ENCODE data around the gene RALGAPA1.

RALGAPA1 gene

DNA sequence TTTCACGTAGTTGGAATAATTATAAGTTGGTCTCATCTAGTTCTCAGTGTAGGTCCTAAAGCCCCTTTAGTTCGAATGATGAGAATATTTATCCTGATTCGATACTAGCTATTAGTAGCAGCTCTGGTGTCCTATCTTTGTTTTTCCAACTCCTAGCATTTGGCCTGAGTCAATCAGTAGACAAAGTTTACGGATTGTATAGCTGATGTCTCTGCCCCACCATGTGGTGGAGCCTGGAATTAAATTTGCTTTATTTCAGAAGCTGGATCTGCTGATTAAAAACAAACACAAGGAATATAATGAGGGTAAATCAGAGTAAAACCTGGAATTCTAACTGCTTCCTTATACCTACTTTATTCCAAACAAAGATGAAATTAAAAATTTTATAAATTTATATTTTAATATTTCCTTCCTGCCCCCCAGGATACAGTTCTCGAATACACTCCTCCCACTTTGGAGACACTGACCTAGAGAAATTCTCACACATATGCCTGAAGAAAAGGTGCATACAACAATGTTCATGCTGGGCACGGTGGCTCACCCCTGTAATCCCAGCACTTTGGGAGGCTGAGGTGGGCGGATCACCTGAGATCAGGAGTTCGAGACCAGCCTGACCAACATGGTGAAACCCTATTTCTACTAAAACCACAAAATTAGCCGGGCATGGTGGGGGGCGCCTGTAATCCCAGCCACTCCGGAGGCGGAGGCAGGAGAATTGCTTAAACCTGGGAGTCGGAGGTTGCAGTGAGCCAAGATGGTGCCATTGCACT, 9.4 kb upstream of the RALGAPA1 start:
- DNase-seq (ENCODE audit: low read depth in 1 of 2, low spot score in 1 of 2): peak in 1 of 2 experiments; percentile 39
- Histone ChIP-seq H3K4me3 (replicated peaks; ENCODE audit: insufficient read depth, low read length) (no peak overlapping the region), H3K27ac (replicated peaks) (no peak overlapping the region), H3K27me3 (ENCODE audit: insufficient read depth, poor library complexity, severe bottlenecking) (peaks cover 3% of the 10 kb centered on the region)
- TF ChIP-seq POLR2AphosphoS5 (IDR thresholded peaks at IDR 0.05; ENCODE audit: low read depth): no peak
- TF ChIP-seq, protein P1, sequence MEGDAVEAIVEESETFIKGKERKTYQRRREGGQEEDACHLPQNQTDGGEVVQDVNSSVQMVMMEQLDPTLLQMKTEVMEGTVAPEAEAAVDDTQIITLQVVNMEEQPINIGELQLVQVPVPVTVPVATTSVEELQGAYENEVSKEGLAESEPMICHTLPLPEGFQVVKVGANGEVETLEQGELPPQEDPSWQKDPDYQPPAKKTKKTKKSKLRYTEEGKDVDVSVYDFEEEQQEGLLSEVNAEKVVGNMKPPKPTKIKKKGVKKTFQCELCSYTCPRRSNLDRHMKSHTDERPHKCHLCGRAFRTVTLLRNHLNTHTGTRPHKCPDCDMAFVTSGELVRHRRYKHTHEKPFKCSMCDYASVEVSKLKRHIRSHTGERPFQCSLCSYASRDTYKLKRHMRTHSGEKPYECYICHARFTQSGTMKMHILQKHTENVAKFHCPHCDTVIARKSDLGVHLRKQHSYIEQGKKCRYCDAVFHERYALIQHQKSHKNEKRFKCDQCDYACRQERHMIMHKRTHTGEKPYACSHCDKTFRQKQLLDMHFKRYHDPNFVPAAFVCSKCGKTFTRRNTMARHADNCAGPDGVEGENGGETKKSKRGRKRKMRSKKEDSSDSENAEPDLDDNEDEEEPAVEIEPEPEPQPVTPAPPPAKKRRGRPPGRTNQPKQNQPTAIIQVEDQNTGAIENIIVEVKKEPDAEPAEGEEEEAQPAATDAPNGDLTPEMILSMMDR (IDR thresholded peaks at IDR 0.05; ENCODE audit: insufficient read depth, low read length): peak; percentile 38

DNA sequence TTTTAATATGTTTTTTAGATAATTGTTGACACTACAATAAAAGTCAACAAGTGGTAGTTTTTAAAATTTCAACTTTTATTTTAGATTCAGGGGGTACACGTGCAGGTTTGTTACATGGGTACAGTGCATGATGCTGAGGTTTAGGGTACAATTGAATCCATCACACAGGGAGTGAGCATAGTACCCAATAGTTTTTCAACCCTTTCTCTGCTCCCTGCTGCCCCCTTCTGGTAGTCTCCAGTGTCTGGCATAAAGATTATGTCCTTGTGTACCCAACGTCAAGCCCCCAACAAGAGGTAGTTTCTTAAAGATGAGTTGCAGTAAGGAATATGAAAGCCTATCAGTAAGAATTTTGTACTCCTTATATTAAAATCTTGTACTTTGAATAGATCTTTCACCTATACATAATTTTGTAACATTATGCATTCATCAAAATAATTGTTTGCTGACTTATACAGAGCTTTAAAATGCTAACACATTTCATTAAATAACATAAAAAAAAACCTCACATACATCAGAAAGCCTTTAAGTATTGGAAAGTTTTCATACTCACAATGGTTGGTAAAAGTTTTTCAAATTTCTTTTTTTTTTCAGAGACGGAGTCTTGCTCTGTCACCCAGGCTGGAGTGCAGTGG, 5.4 kb upstream of the RALGAPA1 start:
- peaks cover 3% of the 10 kb centered on the region for H3K27me3 ChIP-seq (ENCODE audit: insufficient read depth, poor library complexity, severe bottlenecking)
- H3K27ac ChIP-seq (replicated peaks): no peak overlapping the region
- peak; percentile 41 to 78 for DNase-seq (ENCODE audit: low read depth in 1 of 2, low spot score in 1 of 2)
- H3K4me3 ChIP-seq (replicated peaks; ENCODE audit: insufficient read depth, low read length): no peak overlapping the region
- TF ChIP-seq SPI1 (IDR thresholded peaks at IDR 0.05; ENCODE audit: borderline replicate concordance, low read depth): no peak
- TF ChIP-seq, protein P1 (IDR thresholded peaks at IDR 0.05; ENCODE audit: insufficient read depth, low read length): peak; percentile 82

DNA sequence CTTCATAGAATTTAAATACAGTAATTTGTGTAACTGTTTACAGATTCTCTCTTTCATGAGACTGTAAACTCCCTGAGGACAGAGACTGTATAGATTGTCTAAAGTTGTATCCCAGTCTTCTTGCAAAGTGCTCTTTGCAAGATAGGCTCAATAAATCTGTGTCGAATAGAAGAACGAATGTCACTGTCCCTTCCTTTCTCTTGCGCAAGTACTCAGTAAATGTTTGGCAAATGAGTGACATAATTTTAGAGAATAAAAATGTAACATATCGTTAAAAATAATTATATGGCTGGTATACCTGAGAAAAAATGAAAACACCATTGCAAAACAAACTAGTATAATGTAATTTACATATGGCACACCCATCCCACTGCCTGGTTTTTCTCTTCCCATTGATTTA, 1.9 kb upstream of the RALGAPA1 start:
- no peak overlapping the region for H3K27ac ChIP-seq (replicated peaks)
- H3K4me3 ChIP-seq (replicated peaks; ENCODE audit: insufficient read depth, low read length): no peak overlapping the region
- DNase-seq (ENCODE audit: low read depth in 1 of 2, low spot score in 1 of 2): no peak
- no peaks in the 10 kb centered on the region for H3K27me3 ChIP-seq (ENCODE audit: insufficient read depth, poor library complexity, severe bottlenecking)
- TF ChIP-seq, protein P2, sequence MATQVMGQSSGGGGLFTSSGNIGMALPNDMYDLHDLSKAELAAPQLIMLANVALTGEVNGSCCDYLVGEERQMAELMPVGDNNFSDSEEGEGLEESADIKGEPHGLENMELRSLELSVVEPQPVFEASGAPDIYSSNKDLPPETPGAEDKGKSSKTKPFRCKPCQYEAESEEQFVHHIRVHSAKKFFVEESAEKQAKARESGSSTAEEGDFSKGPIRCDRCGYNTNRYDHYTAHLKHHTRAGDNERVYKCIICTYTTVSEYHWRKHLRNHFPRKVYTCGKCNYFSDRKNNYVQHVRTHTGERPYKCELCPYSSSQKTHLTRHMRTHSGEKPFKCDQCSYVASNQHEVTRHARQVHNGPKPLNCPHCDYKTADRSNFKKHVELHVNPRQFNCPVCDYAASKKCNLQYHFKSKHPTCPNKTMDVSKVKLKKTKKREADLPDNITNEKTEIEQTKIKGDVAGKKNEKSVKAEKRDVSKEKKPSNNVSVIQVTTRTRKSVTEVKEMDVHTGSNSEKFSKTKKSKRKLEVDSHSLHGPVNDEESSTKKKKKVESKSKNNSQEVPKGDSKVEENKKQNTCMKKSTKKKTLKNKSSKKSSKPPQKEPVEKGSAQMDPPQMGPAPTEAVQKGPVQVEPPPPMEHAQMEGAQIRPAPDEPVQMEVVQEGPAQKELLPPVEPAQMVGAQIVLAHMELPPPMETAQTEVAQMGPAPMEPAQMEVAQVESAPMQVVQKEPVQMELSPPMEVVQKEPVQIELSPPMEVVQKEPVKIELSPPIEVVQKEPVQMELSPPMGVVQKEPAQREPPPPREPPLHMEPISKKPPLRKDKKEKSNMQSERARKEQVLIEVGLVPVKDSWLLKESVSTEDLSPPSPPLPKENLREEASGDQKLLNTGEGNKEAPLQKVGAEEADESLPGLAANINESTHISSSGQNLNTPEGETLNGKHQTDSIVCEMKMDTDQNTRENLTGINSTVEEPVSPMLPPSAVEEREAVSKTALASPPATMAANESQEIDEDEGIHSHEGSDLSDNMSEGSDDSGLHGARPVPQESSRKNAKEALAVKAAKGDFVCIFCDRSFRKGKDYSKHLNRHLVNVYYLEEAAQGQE (IDR thresholded peaks at IDR 0.05; ENCODE audit: insufficient replicate concordance, low read depth): no peak
- TF ChIP-seq GABPA (IDR thresholded peaks at IDR 0.05; ENCODE audit: low read depth) (no peak), POLR2AphosphoS5 (IDR thresholded peaks at IDR 0.05; ENCODE audit: low read depth) (no peak)
- TF ChIP-seq, protein P1 (IDR thresholded peaks at IDR 0.05; ENCODE audit: insufficient read depth, low read length): no peak

DNA sequence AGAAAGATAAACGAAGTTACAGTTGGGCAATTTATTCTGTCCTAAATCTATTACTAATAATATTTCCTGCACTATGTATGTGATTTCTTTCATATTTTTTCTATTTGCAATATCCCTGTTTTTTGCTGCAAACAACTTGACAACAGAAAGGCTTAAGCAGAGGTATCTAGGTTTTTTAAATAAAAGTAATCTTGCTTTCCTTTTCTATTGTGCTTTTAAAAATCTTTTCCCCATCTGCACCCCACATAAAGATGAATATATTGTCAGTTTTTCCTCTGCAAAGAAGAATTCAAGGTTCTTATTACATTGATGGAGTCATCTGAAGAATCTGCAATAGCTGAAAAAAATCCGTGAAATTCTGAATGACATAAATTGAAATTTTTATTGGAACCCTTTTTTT, 502 bp upstream of the RALGAPA1 start:
- H3K4me3 ChIP-seq (replicated peaks; ENCODE audit: insufficient read depth, low read length): peak overlapping the region; percentile 17; the same call in 1 of the 2 replicates
- no peak overlapping the region for H3K27ac ChIP-seq (replicated peaks)
- H3K27me3 ChIP-seq (ENCODE audit: insufficient read depth, poor library complexity, severe bottlenecking): no peaks in the 10 kb centered on the region
- no peak for DNase-seq (ENCODE audit: low read depth in 1 of 2, low spot score in 1 of 2)
- TF ChIP-seq, protein P2 (IDR thresholded peaks at IDR 0.05; ENCODE audit: insufficient replicate concordance, low read depth): no peak
- TF ChIP-seq, protein P1 (IDR thresholded peaks at IDR 0.05; ENCODE audit: insufficient read depth, low read length): no peak
- TF ChIP-seq SPI1 (IDR thresholded peaks at IDR 0.05; ENCODE audit: borderline replicate concordance, low read depth) (no peak), POLR2AphosphoS5 (IDR thresholded peaks at IDR 0.05; ENCODE audit: low read depth) (no peak), GABPA (IDR thresholded peaks at IDR 0.05; ENCODE audit: low read depth) (no peak)
